HFF-Myc (cell line): ENCODE data around the gene COL18A1.

Experiments used
- DNase-seq: peaks from one replicate; pipeline ENCODE4 v3.0.0-alpha.2; 2011; ENCODE audit warnings: low read depth; ENCODE audit errors: extremely low read depth
- H3K4me3 ChIP-seq: replicated peaks from 2 replicates; pipeline ENCODE4 v1.5.1; 2011; ENCODE audit warnings: low read depth, mild to moderate bottlenecking, control low read depth, low read length
- CTCF ChIP-seq: IDR thresholded peaks from 2 replicates; pipeline ENCODE4 v1.5.1; 2012; ENCODE audit warnings: mild to moderate bottlenecking, low read depth, low read length, control low read depth; ENCODE audit errors: missing control alignments

Gene COL18A1

GRCh38 chr21:45415188-45415942, 10.4 kb downstream of the COL18A1 start:
- no peak overlapping the region for H3K4me3 ChIP-seq
- TF ChIP-seq CTCF, result no peak
- no peak for DNase-seq

GRCh38 chr21:45415943-45416611, 11.1 kb downstream of the COL18A1 start:
- H3K4me3 ChIP-seq, result no peak overlapping the region
- no peak for TF ChIP-seq CTCF
- no peak for DNase-seq

- H3K4me3 ChIP-seq, result no peak overlapping the region
- no peak for TF ChIP-seq CTCF
- DNase-seq, result no peak
Observed at GRCh38 chr21:45416620-45417019, 11.7 kb downstream of the COL18A1 start.

- H3K4me3 ChIP-seq, result no peak overlapping the region
- no peak for TF ChIP-seq CTCF
- no peak for DNase-seq
Observed at GRCh38 chr21:45417256-45417950, 12.4 kb downstream of the COL18A1 start.

- no peak for TF ChIP-seq CTCF
- H3K4me3 ChIP-seq, result no peak overlapping the region
- DNase-seq, result no peak
Observed at GRCh38 chr21:45417951-45418300, 13.0 kb downstream of the COL18A1 start.

GRCh38 chr21:45418301-45419071, 13.5 kb downstream of the COL18A1 start:
- no peak overlapping the region for H3K4me3 ChIP-seq
- TF ChIP-seq CTCF, result no peak
- DNase-seq, result no peak
